GM23248 (cell line): ENCODE measurements around the gene PLEKHG1. TPM values are rescaled to one million over a fixed set of nuclear protein-coding genes. Genes with fewer than 3 reads are reported as not detected.

Experiments
- DNase-seq: peaks from one replicate; pipeline ENCODE4 v3.0.0-alpha.2; 2015
- H2AFZ ChIP-seq: fragments of 200-600 bp; sonication (generic); 2 replicates; pipeline ENCODE4 v1.6.1; 2016; ENCODE audit warnings: antibody characterized with exemption
- H3F3A ChIP-seq: fragments of 200-600 bp; sonication (generic); 2 replicates; pipeline ENCODE4 v1.6.1; 2016; ENCODE audit warnings: mild to moderate bottlenecking, antibody characterized with exemption, mixed run types; ENCODE audit not compliant: insufficient read depth
- H3K27ac ChIP-seq: fragments of 200-600 bp; sonication (generic); 2 replicates; pipeline ENCODE4 v1.5.1; 2016; ENCODE audit warnings: mild to moderate bottlenecking
- H3K27me3 ChIP-seq: fragments of 200-600 bp; sonication (generic); replicated peaks from 2 replicates; pipeline ENCODE4 v1.6.1; 2016; ENCODE audit warnings: mild to moderate bottlenecking; ENCODE audit not compliant: insufficient read depth
- H3K36me3 ChIP-seq: fragments of 200-600 bp; sonication (generic); 2 replicates; pipeline ENCODE4 v1.6.1; 2016; ENCODE audit warnings: low read depth, mild to moderate bottlenecking
- H3K4me1 ChIP-seq: fragments of 200-600 bp; sonication (generic); 2 replicates; pipeline ENCODE4 v1.6.1; 2016; ENCODE audit warnings: mild to moderate bottlenecking; ENCODE audit not compliant: insufficient read depth
- H3K4me2 ChIP-seq: fragments of 200-600 bp; sonication (generic); one replicate; pipeline ENCODE4 v1.6.1; 2016; ENCODE audit warnings: mild to moderate bottlenecking; ENCODE audit not compliant: unreplicated experiment
- H3K4me3 ChIP-seq: fragments of 200-600 bp; sonication (generic); 2 replicates; pipeline ENCODE4 v1.5.1; 2016; ENCODE audit warnings: mild to moderate bottlenecking
- H3K79me2 ChIP-seq: fragments of 200-600 bp; sonication (generic); 2 replicates; pipeline ENCODE4 v1.6.1; 2016; ENCODE audit warnings: mild to moderate bottlenecking; ENCODE audit not compliant: insufficient read depth
- H3K9ac ChIP-seq: fragments of 200-600 bp; sonication (generic); 2 replicates; pipeline ENCODE4 v1.6.1; 2016; ENCODE audit warnings: mild to moderate bottlenecking
- H3K9me2 ChIP-seq: fragments of 200-600 bp; sonication (generic); 2 replicates; pipeline ENCODE4 v1.6.1; 2016; ENCODE audit warnings: mixed run types, mild to moderate bottlenecking, moderate library complexity; ENCODE audit not compliant: insufficient read depth
- H3K9me3 ChIP-seq: fragments of 200-600 bp; sonication (generic); one replicate; pipeline ENCODE4 v1.6.1; 2017; ENCODE audit warnings: low read depth
- H4K20me1 ChIP-seq: fragments of 200-600 bp; sonication (generic); 2 replicates; pipeline ENCODE4 v1.6.0; 2016; ENCODE audit not compliant: insufficient read depth
- EZH2 ChIP-seq: fragments of 200-600 bp; sonication (generic); IDR thresholded peaks from 2 replicates; pipeline ENCODE4 v1.6.1; 2018; ENCODE audit warnings: antibody characterized with exemption, mild to moderate bottlenecking; ENCODE audit not compliant: insufficient read depth, poor library complexity, severe bottlenecking
- EZH2phosphoT487 ChIP-seq: fragments of 200-600 bp; sonication (generic); IDR thresholded peaks from 2 replicates; pipeline ENCODE4 v1.6.1; 2018; ENCODE audit warnings: antibody characterized with exemption, moderate library complexity, mild to moderate bottlenecking, low read depth; ENCODE audit not compliant: insufficient read depth
- WGBS, 2 experiments: methylation state at CpG; one replicate each; pipeline ENCODE4 v1.1.6; 2015 to 2017; ENCODE audit warnings: low lambda C conversion rate in 2 of 2, low coverage in 1 of 2; ENCODE audit errors: missing lambda C conversion rate in 2 of 2; 5-methylcytosine and 5-hydroxymethylcytosine counted together
- in situ Hi-C: fragments of 300-500 bp; cut with MboI; formaldehyde crosslinking; loops from 2 replicates; pipeline ENCODE4 v1.15.0; 2020
- polyA plus RNA-seq: library from polyadenylated mRNA; unstranded; fragments of >200 nt; fragmentation: Nextera tagmentation; extraction: Ambion mirVana; gene quantifications from 2 replicates; pipeline ENCODE4 v1.2.1, GENCODE V29; 2016
- total RNA-seq: library from RNA; depleted of rRNA; stranded (reverse); fragments of >200 nt; shearing (Covaris generic); gene quantifications from 2 replicates; pipeline ENCODE4 v1.2.3, GENCODE V29; 2014

PLEKHG1 gene
- total and polyA plus RNA-seq, 2 experiments from 2014 or later = 0.11 to 0.51 TPM

- Histone ChIP-seq H3K27me3 (peaks cover 3% of the 10 kb centered on the region; the same call in 1 of the 2 replicates), H3K9me2 (no peaks in the 10 kb centered on the region), H4K20me1 (no peaks in the 10 kb centered on the region), H3K9ac (no peak overlapping the region), H2AFZ (no peak overlapping the region), H3F3A (no peaks in the 10 kb centered on the region), H3K27ac (no peak overlapping the region), H3K36me3 (no peaks in the 10 kb centered on the region), H3K4me3 (no peak overlapping the region), H3K9me3 (no peaks in the 10 kb centered on the region), H3K79me2 (no peaks in the 10 kb centered on the region), H3K4me2 (no peak overlapping the region), H3K4me1 (no peaks in the 10 kb centered on the region)
- 87 to 89% methylated on average over 15 of the region's 15 CpGs for WGBS, 2 experiments
- no peak for TF ChIP-seq EZH2phosphoT487
- no peak for TF ChIP-seq EZH2
- no peak for DNase-seq
- in situ Hi-C loops = no loop called here
Measured at GRCh38 chr6:150576651-150577226, 22.9 kb upstream of the PLEKHG1 start.

DNA sequence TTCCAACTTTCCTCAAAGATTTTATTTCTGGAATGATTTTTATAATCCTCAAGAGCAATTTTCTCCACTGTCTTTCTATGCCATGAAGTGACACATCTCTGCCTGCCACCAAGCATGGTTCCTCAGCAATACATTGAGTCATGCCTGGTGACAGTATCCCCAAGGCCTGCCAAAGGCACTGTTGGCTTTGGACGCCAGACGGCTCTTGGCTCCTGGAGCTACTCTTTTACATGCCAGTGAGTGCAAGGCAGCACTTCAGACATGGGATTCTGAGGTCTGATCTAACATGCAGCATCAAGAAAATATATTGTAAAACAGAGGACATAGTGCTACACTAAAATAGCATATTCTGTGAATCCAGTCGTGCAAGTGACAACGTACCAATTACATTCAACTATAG lies 20.1 kb upstream of the PLEKHG1 start:
- H3K27ac ChIP-seq = no peak overlapping the region
- H3K36me3 ChIP-seq = no peaks in the 10 kb centered on the region
- H3K9me2 ChIP-seq = no peaks in the 10 kb centered on the region
- no peaks in the 10 kb centered on the region for H3F3A ChIP-seq
- H3K9me3 ChIP-seq = no peaks in the 10 kb centered on the region
- 5 to 10% methylated on average over 4 of the region's 4 CpGs for WGBS, 2 experiments
- H3K27me3 ChIP-seq = peaks cover 16% of the 10 kb centered on the region
- in situ Hi-C loops = no loop called here
- DNase-seq = peak; percentile 27
- no peak overlapping the region for H2AFZ ChIP-seq
- no peaks in the 10 kb centered on the region for H4K20me1 ChIP-seq
- H3K4me3 ChIP-seq = no peak overlapping the region
- H3K79me2 ChIP-seq = no peaks in the 10 kb centered on the region
- TF ChIP-seq EZH2 = no peak
- TF ChIP-seq EZH2phosphoT487 = no peak
- no peak overlapping the region for H3K4me2 ChIP-seq
- H3K9ac ChIP-seq = no peak overlapping the region
- H3K4me1 ChIP-seq = no peaks in the 10 kb centered on the region

- H3K79me2 ChIP-seq = no peaks in the 10 kb centered on the region
- no peaks in the 10 kb centered on the region for H3F3A ChIP-seq
- H2AFZ ChIP-seq = no peak overlapping the region
- H3K9ac ChIP-seq = no peak overlapping the region
- H3K4me3 ChIP-seq = no peak overlapping the region
- DNase-seq = no peak
- no peak overlapping the region for H3K27ac ChIP-seq
- no peaks in the 10 kb centered on the region for H4K20me1 ChIP-seq
- no peaks in the 10 kb centered on the region for H3K9me2 ChIP-seq
- no peak overlapping the region for H3K4me2 ChIP-seq
- H3K27me3 ChIP-seq = peaks cover 16% of the 10 kb centered on the region
- no peaks in the 10 kb centered on the region for H3K36me3 ChIP-seq
- in situ Hi-C loops = no loop called here
- H3K9me3 ChIP-seq = no peaks in the 10 kb centered on the region
- H3K4me1 ChIP-seq = no peaks in the 10 kb centered on the region
- TF ChIP-seq EZH2phosphoT487 (no peak), EZH2 (no peak)
- 61 to 64% methylated on average over 2 of the region's 2 CpGs for WGBS, 2 experiments
Measured at GRCh38 chr6:150580489-150580888, 19.2 kb upstream of the PLEKHG1 start.

- WGBS, 2 experiments = 72 to 78% methylated on average over 5 of the region's 5 CpGs
- no peak for DNase-seq
- no peaks in the 10 kb centered on the region for H3K9me3 ChIP-seq
- no peak for TF ChIP-seq EZH2phosphoT487
- H3K4me3 ChIP-seq = no peak overlapping the region
- H3K4me2 ChIP-seq = no peak overlapping the region
- no peaks in the 10 kb centered on the region for H3K79me2 ChIP-seq
- no peaks in the 10 kb centered on the region for H3K4me1 ChIP-seq
- no peaks in the 10 kb centered on the region for H3F3A ChIP-seq
- H3K9me2 ChIP-seq = no peaks in the 10 kb centered on the region
- no peak overlapping the region for H3K9ac ChIP-seq
- H3K27me3 ChIP-seq = peaks cover 27% of the 10 kb centered on the region
- H2AFZ ChIP-seq = no peak overlapping the region
- no peaks in the 10 kb centered on the region for H4K20me1 ChIP-seq
- no peaks in the 10 kb centered on the region for H3K36me3 ChIP-seq
- no peak overlapping the region for H3K27ac ChIP-seq
- in situ Hi-C loops = no loop called here
Measured at GRCh38 chr6:150584065-150584464, 15.6 kb upstream of the PLEKHG1 start.

- Histone ChIP-seq H3K36me3 (no peaks in the 10 kb centered on the region), H3K9me3 (no peaks in the 10 kb centered on the region), H4K20me1 (no peaks in the 10 kb centered on the region), H3K9me2 (no peaks in the 10 kb centered on the region), H3K27me3 (peaks cover 27% of the 10 kb centered on the region), H3K4me2 (no peak overlapping the region), H3F3A (no peaks in the 10 kb centered on the region), H2AFZ (no peak overlapping the region), H3K9ac (no peak overlapping the region), H3K4me1 (no peaks in the 10 kb centered on the region), H3K79me2 (no peaks in the 10 kb centered on the region), H3K27ac (no peak overlapping the region), H3K4me3 (no peak overlapping the region)
- no peak for DNase-seq
- in situ Hi-C loops = no loop called here
- TF ChIP-seq EZH2 = no peak
- TF ChIP-seq EZH2phosphoT487 = no peak
- WGBS, 2 experiments = 70 to 87% methylated on average over 1 of the region's 1 CpG
Measured at GRCh38 chr6:150584596-150584995, 15.1 kb upstream of the PLEKHG1 start.
